B cell (primary cell): ENCODE data around the gene CUTC. TPM values are rescaled to one million over a fixed set of nuclear protein-coding genes. Genes with fewer than 3 reads are reported as not detected.

Experiments used
- ATAC-seq: fragments of 200-7000 bp; cut with Tn5 transposase; one replicate; pipeline ENCODE4 v1.10.0; 2021; ENCODE audit warnings: low read depth, mild to moderate bottlenecking, moderate number of reproducible peaks, moderate library complexity
- CTCF ChIA-PET: fragments of 350-600 bp; sonication (Branson Sonifier 250); formaldehyde crosslinking; loops from one replicate; lab custom pipeline; 2021; ENCODE audit warnings: antibody characterized with exemption, inconsistent platforms; lab: Charles Lee
- POLR2A ChIA-PET: fragments of 350-600 bp; sonication (Branson Sonifier 250); formaldehyde crosslinking; loops from one replicate; lab custom pipeline; 2021; ENCODE audit warnings: antibody characterized with exemption; lab: Charles Lee
- DNase-seq: peaks from one replicate; pipeline ENCODE4 v3.0.0; 2013
- H2AFZ ChIP-seq: 2 replicates; pipeline ENCODE4 v1.6.1; 2012; ENCODE audit warnings: mild to moderate bottlenecking, low read depth, low read length; ENCODE audit not compliant: insufficient read depth, poor library complexity, severe bottlenecking
- H3K27ac ChIP-seq, 2 donors: 1 replicate in 1 of 2; 2 replicates in 1 of 2; pipeline ENCODE4 v1.5.1; 2012 to 2013; ENCODE audit warnings: low read length in 2 of 2, mild to moderate bottlenecking in 2 of 2, moderate library complexity in 1 of 2
- H3K27me3 ChIP-seq, 4 experiments: fragments of 200-600 bp in 1 of 4; sonication (generic) in 1 of 4; replicated peaks in 1 of 4; 1 replicate in 2 of 4; 2 replicates in 2 of 4; pipeline versions ENCODE4 v1.6.1 to v1.7.0; 2013 to 2016; ENCODE audit warnings: low read length in 3 of 4, mild to moderate bottlenecking in 2 of 4, mixed read lengths in 1 of 4, moderate library complexity in 1 of 4; ENCODE audit not compliant: insufficient read depth in 4 of 4, control insufficient read depth in 3 of 4; ENCODE audit errors: control extremely low read depth in 1 of 4
- H3K36me3 ChIP-seq, 2 experiments: replicated peaks in 1 of 2; 1 replicate in 1 of 2; 2 replicates in 1 of 2; pipeline versions ENCODE4 v1.6.1 to v1.7.1; 2013; ENCODE audit warnings: low read length in 1 of 2; ENCODE audit not compliant: insufficient read depth in 2 of 2, control insufficient read depth in 1 of 2; ENCODE audit errors: control extremely low read depth in 1 of 2, extremely low read depth in 1 of 2
- H3K4me1 ChIP-seq, 2 donors: fragments of 200-600 bp in 1 of 2; sonication (generic) in 1 of 2; 1 replicate in 1 of 2; 2 replicates in 1 of 2; pipeline versions ENCODE4 v1.5.1 to v1.6.1; 2013 to 2017; ENCODE audit warnings: low read length in 2 of 2; ENCODE audit not compliant: control insufficient read depth in 2 of 2, insufficient read depth in 2 of 2
- H3K4me2 ChIP-seq: replicated peaks from 2 replicates; pipeline ENCODE3; 2012; ENCODE audit warnings: mild to moderate bottlenecking, low read depth, low read length; ENCODE audit not compliant: poor library complexity, severe bottlenecking
- H3K4me3 ChIP-seq, 5 experiments: fragments of 200-600 bp in 1 of 5; sonication (generic) in 1 of 5; 1 replicate in 3 of 5; 2 replicates in 2 of 5; pipeline versions ENCODE4 v1.5.1 to v1.7.0; 2011 to 2016; ENCODE audit warnings: low read length in 4 of 5, mild to moderate bottlenecking in 4 of 5, low read depth in 2 of 5, control low read depth in 1 of 5, moderate library complexity in 1 of 5; ENCODE audit not compliant: insufficient read depth in 1 of 5; ENCODE audit errors: control extremely low read depth in 1 of 5, extremely low read depth in 1 of 5
- H3K79me2 ChIP-seq: fragments of 200-600 bp; sonication (generic); one replicate; pipeline ENCODE4 v1.6.0; 2016; ENCODE audit warnings: low read length; ENCODE audit not compliant: control insufficient read depth, insufficient read depth
- H3K9ac ChIP-seq: fragments of 200-600 bp; sonication (generic); 2 replicates; pipeline ENCODE4 v1.6.1; 2017; ENCODE audit warnings: mild to moderate bottlenecking, low read length, moderate library complexity
- H3K9me3 ChIP-seq, 3 donors: one replicate each; pipeline versions ENCODE4 v1.6.1 to v1.7.1; 2013; ENCODE audit warnings: low read length in 2 of 3; ENCODE audit not compliant: control insufficient read depth in 2 of 3, insufficient read depth in 1 of 3; ENCODE audit errors: control extremely low read depth in 1 of 3
- H4K20me1 ChIP-seq: 2 replicates; pipeline ENCODE4 v1.6.0; 2012; ENCODE audit warnings: mild to moderate bottlenecking, low read length; ENCODE audit not compliant: insufficient read depth, control insufficient read depth, poor library complexity, severe bottlenecking
- H3K27ac Mint-ChIP-seq: one replicate; pipeline ENCODE4 v1.8.0; 2021; ENCODE audit warnings: mixed read lengths
- H3K27me3 Mint-ChIP-seq: one replicate; pipeline ENCODE4 v1.8.0; 2021; ENCODE audit warnings: mixed read lengths
- H3K4me1 Mint-ChIP-seq: one replicate; pipeline ENCODE4 v1.8.0; 2021; ENCODE audit warnings: mixed read lengths
- H3K4me3 Mint-ChIP-seq: one replicate; pipeline ENCODE4 v1.8.0; 2021; ENCODE audit warnings: mixed read lengths
- H3K9me3 Mint-ChIP-seq: one replicate; pipeline ENCODE4 v1.8.0; 2022; ENCODE audit warnings: mixed read lengths; ENCODE audit not compliant: insufficient read depth
- CTCF ChIP-seq: fragments of 200-600 bp; IDR thresholded peaks from one replicate; pipeline ENCODE4 v1.8.0; 2022; ENCODE audit warnings: antibody characterized with exemption, mild to moderate bottlenecking
- EZH2 ChIP-seq: IDR thresholded peaks from 2 replicates; pipeline ENCODE4 v1.6.1; 2012; ENCODE audit warnings: borderline replicate concordance, low read depth, mild to moderate bottlenecking, moderate library complexity, low read length; ENCODE audit not compliant: insufficient read depth, poor library complexity, severe bottlenecking
- WGBS: methylation state at CpG from one replicate; pipeline ENCODE4 v1.1.5; 2013; ENCODE audit warnings: missing lambda C conversion rate; ENCODE audit not compliant: insufficient coverage; 5-methylcytosine and 5-hydroxymethylcytosine counted together
- intact Hi-C: fragments of 100-400 bp; cut with micrococcal nuclease; formaldehyde crosslinking; loops from one replicate; pipeline ENCODE4 v1.10.0; 2022
- polyA plus RNA-seq: library from polyadenylated mRNA; depleted of rRNA; stranded (reverse); fragments of >200 nt; gene quantifications from 2 replicates; pipeline ENCODE4 v1.2.3, GENCODE V29; 2012
- total RNA-seq, 2 donors: library from RNA; stranded (reverse); fragments of 120-200 nt in 1 of 2; gene quantifications; 1 replicate in 1 of 2; 2 replicates in 1 of 2; pipeline versions ENCODE4 v1.2.3 to v1.2.4, GENCODE V29; 2013 to 2022

CUTC gene
- total and polyA plus RNA-seq, 2 donors (not counting 1 experiment from before 2014, with no cell fraction given): 22.8 to 33.3 TPM

DNA sequence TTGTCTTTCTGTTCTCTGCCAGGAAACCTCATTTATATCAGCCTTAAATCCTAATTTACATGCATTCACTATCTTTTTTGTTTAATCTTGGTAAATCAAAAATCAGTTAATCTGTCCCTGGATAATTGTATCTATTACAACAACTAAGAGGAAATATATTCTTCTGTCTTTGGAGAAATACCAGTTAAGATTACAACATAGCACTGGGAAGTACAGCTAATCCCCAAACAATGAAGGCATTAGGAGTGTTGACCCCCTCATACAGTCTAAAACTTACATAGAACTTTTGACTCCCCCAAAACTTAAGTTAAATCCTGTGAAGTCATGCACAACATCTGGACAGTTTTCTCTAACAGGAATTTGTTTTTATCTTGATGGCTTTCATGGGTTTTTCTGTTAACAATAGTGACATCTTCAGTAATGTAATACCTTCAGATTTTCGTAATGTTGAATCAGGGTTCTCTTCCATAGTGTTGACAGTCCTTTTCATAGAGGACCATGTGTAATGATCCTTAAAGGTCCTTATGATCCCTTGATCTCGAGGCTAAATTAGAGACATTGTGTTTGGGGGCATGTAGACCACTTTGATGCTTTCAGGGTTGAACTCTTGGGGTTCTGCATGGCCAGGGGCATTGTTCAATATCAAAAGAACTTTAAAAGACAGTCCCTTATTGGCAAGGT, 26.3 kb downstream of the CUTC start:
- no peaks in the 10 kb centered on the region for H3K27me3 Mint-ChIP-seq
- peaks cover 0 to 5% of the 10 kb centered on the region in 2 donors for H3K4me1 ChIP-seq
- H3K4me2 ChIP-seq: no peak overlapping the region
- ChIA-PET POLR2A (no interaction called here), CTCF (no interaction called here)
- H4K20me1 ChIP-seq: no peaks in the 10 kb centered on the region
- H2AFZ ChIP-seq: no peak overlapping the region
- H3K36me3 ChIP-seq: peaks cover 24 to 56% of the 10 kb centered on the region in 2 experiments
- H3K27ac Mint-ChIP-seq: no peak overlapping the region
- no peak overlapping the region for H3K9ac ChIP-seq
- TF ChIP-seq CTCF (no peak), EZH2 (no peak)
- peaks cover 7% of the 10 kb centered on the region for H3K4me1 Mint-ChIP-seq
- DNase-seq (no peak), ATAC-seq (no peak)
- intact Hi-C loops: no loop called here
- H3K4me3 Mint-ChIP-seq: no peak overlapping the region
- H3K9me3 Mint-ChIP-seq: no peaks in the 10 kb centered on the region
- no peaks in the 10 kb centered on the region for H3K9me3 ChIP-seq
- H3K27ac ChIP-seq: no peak overlapping the region
- H3K79me2 ChIP-seq: no peaks in the 10 kb centered on the region
- no CpG with 5 or more reads among the region's 2 CpGs for WGBS
- H3K27me3 ChIP-seq: no peaks in the 10 kb centered on the region
- no peak overlapping the region for H3K4me3 ChIP-seq

DNA sequence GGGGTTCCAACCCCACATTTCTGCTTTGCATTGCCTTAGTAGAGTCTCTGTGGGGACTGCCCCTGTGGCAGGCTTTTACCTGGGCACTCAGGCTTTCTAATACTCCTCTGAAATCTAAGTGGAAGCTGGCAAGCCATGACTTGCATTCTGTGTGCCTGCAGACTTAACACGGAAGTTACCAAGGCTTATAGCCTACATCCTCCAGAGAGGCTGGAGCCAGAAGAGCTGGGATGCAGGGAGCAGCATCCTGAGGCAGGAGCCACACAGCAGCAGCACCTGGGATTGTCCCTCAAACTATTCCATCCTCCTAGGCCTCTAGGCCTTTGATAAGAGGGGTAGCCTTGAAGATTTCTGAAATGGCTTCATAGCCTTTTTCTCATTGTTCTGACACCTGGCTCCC, 28.3 kb downstream of the CUTC start:
- Histone ChIP-seq H3K79me2 (no peaks in the 10 kb centered on the region), H3K4me2 (no peak overlapping the region), H3K9me3 (no peaks in the 10 kb centered on the region), H4K20me1 (no peaks in the 10 kb centered on the region), H3K4me3 (no peak overlapping the region), H3K27ac (no peak overlapping the region), H2AFZ (no peak overlapping the region), H3K9ac (no peak overlapping the region), H3K4me1 (peaks cover 0 to 5% of the 10 kb centered on the region in 2 donors), H3K36me3 (peaks cover 24 to 42% of the 10 kb centered on the region in 2 experiments), H3K27me3 (no peaks in the 10 kb centered on the region)
- H3K4me1 Mint-ChIP-seq: peaks cover 9% of the 10 kb centered on the region
- CTCF ChIA-PET: no interaction called here
- POLR2A ChIA-PET: no interaction called here
- H3K4me3 Mint-ChIP-seq: no peak overlapping the region
- H3K9me3 Mint-ChIP-seq: no peaks in the 10 kb centered on the region
- no peaks in the 10 kb centered on the region for H3K27me3 Mint-ChIP-seq
- no peak for DNase-seq
- ATAC-seq: no peak
- H3K27ac Mint-ChIP-seq: no peak overlapping the region
- intact Hi-C loops: no loop called here
- 92% methylated on average over 1 of the region's 1 CpG for WGBS
- TF ChIP-seq CTCF: no peak
- TF ChIP-seq EZH2: no peak
